H1 (cell line): Measurements from ENCODE around the gene C6orf52. TPM values are rescaled to one million over a fixed set of nuclear protein-coding genes. Genes with fewer than 3 reads are reported as not detected.
A peak's percentile ranks its signal among the peaks of the same experiment; 100 is the strongest.

Source experiments
- BACH1 ChIP-seq: IDR thresholded peaks from 2 replicates; pipeline ENCODE4 v1.6.1; 2012; ENCODE audit warnings: low read length, improper control_type of control experiment
- BRCA1 ChIP-seq: IDR thresholded peaks from 2 replicates; pipeline ENCODE4 v1.6.1; 2012; ENCODE audit warnings: low read depth, low read length, improper control_type of control experiment
- FOSL1 ChIP-seq: IDR thresholded peaks from 2 replicates; pipeline ENCODE4 v1.6.1; 2011; ENCODE audit warnings: mild to moderate bottlenecking, low read depth, low read length, moderate library complexity; ENCODE audit not compliant: insufficient read depth
- MAFK ChIP-seq: IDR thresholded peaks from 2 replicates; pipeline ENCODE4 v1.6.1; 2012; ENCODE audit warnings: low read depth, mild to moderate bottlenecking, improper control_type of control experiment, low read length
- RNF2 ChIP-seq: fragments of 200-900, 300-1000 bp; sonication (generic); IDR thresholded peaks from 2 replicates; pipeline ENCODE4 v1.7.1; 2016; ENCODE audit warnings: borderline replicate concordance, low read depth, mild to moderate bottlenecking, antibody characterized with exemption, low read length; ENCODE audit not compliant: poor library complexity, severe bottlenecking; ENCODE audit errors: missing control alignments
- SP1 ChIP-seq: IDR thresholded peaks from 2 replicates; pipeline ENCODE4 v1.6.1; 2011; ENCODE audit warnings: low read depth, low read length
- polyA plus RNA-seq, 7 experiments: library from polyadenylated mRNA; depleted of rRNA in 3 of 7; stranded (reverse) in 5 of 7; unstranded in 2 of 7; fragments of >200 nt in 5 of 7; fragments of 200-250 nt in 2 of 7; gene quantifications; 1 replicate in 5 of 7; 2 replicates in 1 of 7; 4 replicates in 1 of 7; pipeline versions ENCODE4 v1.2.1 to v1.2.3, GENCODE V29; 2011 to 2013; ENCODE audit warnings: missing spikeins in 2 of 7, mixed read lengths in 2 of 7
- total RNA-seq: library from RNA; stranded (reverse); fragmentation: NEBNext Ultra II Directional; extraction: Animal tissue kit (Norgen Biotek cat#: 25700); gene quantifications from 2 replicates; pipeline ENCODE4 v1.2.1, GENCODE V29; 2021
- TF ChIP-seq, protein P1 (sequence below): fragments of 300-600 bp; sonication (generic); IDR thresholded peaks from 2 replicates; pipeline ENCODE4 v1.7.1; 2012; ENCODE audit warnings: low read length, moderate library complexity, mild to moderate bottlenecking, inconsistent platforms; ENCODE audit not compliant: insufficient replicate concordance
- TF ChIP-seq, protein P2 (sequence below): IDR thresholded peaks from 2 replicates; pipeline ENCODE4 v1.6.1; 2012; ENCODE audit warnings: low read length, inconsistent platforms

Gene C6orf52
- total and polyA plus RNA-seq, 2 of the 8 experiments (the other 6 are each of a cell fraction or from before 2014, with no cell fraction given) = 1.5 to 3.1 TPM

DNA sequence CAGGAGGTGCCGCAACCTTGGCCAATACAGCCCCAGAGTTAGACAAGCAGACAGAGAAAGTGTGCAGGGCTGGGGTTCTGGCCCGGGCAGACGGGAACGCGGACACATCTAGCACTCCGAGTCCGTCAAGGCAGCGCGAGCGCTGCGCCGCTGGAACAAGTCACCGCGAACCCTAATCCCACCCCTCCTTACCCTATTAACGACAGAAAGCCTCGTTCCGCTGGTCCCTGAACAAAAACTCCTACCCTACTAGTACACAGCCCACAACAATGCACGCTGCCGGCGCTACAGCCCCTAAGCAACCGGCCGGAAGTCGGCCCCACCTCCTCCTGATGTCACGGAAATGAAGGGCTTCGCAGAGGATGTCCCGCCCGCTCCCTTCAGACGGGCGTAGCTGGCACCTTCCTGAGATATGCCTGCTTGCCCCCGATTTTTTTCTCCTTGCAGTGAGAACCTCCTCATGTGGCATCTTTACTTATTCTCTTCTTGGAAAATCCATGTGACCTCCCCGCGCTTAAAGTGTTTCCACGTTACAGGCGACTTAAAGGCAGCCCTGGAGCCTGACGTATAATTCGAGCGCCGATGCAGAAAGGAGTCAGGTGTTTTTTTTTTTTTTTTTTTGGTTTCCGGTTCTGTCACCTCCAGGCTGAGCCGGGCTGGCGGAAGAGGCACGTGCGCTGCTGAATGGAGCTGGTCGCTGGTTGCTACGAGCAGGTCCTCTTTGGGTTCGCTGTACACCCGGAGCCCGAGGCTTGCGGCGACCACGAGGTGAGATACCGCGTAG lies at the start of gene C6orf52, which contains the start of gene PAK1IP1 (continued):
- TF ChIP-seq, protein P1, sequence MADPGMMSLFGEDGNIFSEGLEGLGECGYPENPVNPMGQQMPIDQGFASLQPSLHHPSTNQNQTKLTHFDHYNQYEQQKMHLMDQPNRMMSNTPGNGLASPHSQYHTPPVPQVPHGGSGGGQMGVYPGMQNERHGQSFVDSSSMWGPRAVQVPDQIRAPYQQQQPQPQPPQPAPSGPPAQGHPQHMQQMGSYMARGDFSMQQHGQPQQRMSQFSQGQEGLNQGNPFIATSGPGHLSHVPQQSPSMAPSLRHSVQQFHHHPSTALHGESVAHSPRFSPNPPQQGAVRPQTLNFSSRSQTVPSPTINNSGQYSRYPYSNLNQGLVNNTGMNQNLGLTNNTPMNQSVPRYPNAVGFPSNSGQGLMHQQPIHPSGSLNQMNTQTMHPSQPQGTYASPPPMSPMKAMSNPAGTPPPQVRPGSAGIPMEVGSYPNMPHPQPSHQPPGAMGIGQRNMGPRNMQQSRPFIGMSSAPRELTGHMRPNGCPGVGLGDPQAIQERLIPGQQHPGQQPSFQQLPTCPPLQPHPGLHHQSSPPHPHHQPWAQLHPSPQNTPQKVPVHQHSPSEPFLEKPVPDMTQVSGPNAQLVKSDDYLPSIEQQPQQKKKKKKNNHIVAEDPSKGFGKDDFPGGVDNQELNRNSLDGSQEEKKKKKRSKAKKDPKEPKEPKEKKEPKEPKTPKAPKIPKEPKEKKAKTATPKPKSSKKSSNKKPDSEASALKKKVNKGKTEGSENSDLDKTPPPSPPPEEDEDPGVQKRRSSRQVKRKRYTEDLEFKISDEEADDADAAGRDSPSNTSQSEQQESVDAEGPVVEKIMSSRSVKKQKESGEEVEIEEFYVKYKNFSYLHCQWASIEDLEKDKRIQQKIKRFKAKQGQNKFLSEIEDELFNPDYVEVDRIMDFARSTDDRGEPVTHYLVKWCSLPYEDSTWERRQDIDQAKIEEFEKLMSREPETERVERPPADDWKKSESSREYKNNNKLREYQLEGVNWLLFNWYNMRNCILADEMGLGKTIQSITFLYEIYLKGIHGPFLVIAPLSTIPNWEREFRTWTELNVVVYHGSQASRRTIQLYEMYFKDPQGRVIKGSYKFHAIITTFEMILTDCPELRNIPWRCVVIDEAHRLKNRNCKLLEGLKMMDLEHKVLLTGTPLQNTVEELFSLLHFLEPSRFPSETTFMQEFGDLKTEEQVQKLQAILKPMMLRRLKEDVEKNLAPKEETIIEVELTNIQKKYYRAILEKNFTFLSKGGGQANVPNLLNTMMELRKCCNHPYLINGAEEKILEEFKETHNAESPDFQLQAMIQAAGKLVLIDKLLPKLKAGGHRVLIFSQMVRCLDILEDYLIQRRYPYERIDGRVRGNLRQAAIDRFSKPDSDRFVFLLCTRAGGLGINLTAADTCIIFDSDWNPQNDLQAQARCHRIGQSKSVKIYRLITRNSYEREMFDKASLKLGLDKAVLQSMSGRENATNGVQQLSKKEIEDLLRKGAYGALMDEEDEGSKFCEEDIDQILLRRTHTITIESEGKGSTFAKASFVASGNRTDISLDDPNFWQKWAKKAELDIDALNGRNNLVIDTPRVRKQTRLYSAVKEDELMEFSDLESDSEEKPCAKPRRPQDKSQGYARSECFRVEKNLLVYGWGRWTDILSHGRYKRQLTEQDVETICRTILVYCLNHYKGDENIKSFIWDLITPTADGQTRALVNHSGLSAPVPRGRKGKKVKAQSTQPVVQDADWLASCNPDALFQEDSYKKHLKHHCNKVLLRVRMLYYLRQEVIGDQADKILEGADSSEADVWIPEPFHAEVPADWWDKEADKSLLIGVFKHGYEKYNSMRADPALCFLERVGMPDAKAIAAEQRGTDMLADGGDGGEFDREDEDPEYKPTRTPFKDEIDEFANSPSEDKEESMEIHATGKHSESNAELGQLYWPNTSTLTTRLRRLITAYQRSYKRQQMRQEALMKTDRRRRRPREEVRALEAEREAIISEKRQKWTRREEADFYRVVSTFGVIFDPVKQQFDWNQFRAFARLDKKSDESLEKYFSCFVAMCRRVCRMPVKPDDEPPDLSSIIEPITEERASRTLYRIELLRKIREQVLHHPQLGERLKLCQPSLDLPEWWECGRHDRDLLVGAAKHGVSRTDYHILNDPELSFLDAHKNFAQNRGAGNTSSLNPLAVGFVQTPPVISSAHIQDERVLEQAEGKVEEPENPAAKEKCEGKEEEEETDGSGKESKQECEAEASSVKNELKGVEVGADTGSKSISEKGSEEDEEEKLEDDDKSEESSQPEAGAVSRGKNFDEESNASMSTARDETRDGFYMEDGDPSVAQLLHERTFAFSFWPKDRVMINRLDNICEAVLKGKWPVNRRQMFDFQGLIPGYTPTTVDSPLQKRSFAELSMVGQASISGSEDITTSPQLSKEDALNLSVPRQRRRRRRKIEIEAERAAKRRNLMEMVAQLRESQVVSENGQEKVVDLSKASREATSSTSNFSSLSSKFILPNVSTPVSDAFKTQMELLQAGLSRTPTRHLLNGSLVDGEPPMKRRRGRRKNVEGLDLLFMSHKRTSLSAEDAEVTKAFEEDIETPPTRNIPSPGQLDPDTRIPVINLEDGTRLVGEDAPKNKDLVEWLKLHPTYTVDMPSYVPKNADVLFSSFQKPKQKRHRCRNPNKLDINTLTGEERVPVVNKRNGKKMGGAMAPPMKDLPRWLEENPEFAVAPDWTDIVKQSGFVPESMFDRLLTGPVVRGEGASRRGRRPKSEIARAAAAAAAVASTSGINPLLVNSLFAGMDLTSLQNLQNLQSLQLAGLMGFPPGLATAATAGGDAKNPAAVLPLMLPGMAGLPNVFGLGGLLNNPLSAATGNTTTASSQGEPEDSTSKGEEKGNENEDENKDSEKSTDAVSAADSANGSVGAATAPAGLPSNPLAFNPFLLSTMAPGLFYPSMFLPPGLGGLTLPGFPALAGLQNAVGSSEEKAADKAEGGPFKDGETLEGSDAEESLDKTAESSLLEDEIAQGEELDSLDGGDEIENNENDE = no peak
- TF ChIP-seq FOSL1 (no peak), SP1 (peak; percentile 64; the same call in 1 of the 2 replicates), RNF2 (no peak), BRCA1 (no peak), BACH1 (no peak), MAFK (no peak)
- TF ChIP-seq, protein P2, sequence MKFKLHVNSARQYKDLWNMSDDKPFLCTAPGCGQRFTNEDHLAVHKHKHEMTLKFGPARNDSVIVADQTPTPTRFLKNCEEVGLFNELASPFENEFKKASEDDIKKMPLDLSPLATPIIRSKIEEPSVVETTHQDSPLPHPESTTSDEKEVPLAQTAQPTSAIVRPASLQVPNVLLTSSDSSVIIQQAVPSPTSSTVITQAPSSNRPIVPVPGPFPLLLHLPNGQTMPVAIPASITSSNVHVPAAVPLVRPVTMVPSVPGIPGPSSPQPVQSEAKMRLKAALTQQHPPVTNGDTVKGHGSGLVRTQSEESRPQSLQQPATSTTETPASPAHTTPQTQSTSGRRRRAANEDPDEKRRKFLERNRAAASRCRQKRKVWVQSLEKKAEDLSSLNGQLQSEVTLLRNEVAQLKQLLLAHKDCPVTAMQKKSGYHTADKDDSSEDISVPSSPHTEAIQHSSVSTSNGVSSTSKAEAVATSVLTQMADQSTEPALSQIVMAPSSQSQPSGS = peak; percentile 69; the same call in 1 of the 2 replicates
